Measurements from ENCODE around the gene AHRR.
"Not testable (repeated sequence)": the region's sequence is repeated elsewhere in the genome, so short reads cannot be mapped to it uniquely, and the experiment has no call there.

AHRR gene

GRCh38 chr5:364497-364896 is 43.0 kb downstream of the AHRR start:
- DNase-seq (ENCODE audit: low read depth in 1 of 2, low spot score in 1 of 2): no peak

- DNase-seq (ENCODE audit: low read depth in 1 of 2, low spot score in 1 of 2): no peak
Measured at GRCh38 chr5:366541-367357, 45.2 kb downstream of the AHRR start.

GRCh38 chr5:367358-368130 is 46.0 kb downstream of the AHRR start:
- DNase-seq (ENCODE audit: low read depth in 1 of 2, low spot score in 1 of 2): no peak

- DNase-seq (ENCODE audit: low read depth in 1 of 2, low spot score in 1 of 2): no peak
Measured at GRCh38 chr5:368183-369084, 46.9 kb downstream of the AHRR start.

- DNase-seq (ENCODE audit: low read depth in 1 of 2, low spot score in 1 of 2): no peak
Measured at GRCh38 chr5:369151-369868, 47.8 kb downstream of the AHRR start.

GRCh38 chr5:369869-370236 is 48.3 kb downstream of the AHRR start:
- DNase-seq (ENCODE audit: low read depth in 1 of 2, low spot score in 1 of 2): not testable (repeated sequence)

DNA sequence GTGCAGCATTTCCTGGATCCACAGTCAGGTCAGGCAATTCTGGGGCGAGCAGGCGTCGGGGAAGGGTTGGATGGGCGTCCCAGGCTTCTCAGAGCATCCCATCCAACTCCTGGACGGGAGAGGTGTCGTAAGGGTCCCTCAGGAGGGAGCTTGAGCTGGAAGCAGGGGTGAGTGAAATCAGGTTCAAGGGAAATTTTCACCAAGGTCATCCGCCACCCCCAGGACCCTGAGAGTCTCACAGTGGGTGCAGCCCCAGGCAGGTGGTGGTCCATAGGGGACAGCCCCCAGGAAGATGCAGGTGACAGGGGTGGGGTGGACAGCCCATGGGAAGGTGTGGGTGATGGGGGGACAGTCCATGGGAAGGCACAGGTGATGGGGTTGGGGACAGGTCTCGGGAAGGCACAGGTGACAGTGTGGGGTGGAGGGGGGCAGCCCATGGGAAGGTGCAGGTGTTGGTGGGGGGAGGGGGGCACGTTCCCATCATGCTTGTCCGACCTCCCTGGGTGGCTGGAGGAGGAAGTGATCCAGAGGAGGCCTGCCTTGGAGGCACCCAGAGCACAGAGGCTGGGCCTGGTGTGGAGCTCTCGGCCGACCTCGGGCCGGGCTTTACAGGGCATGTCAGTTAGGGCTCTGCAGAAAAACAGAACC is 48.9 kb downstream of the AHRR start:
- DNase-seq (ENCODE audit: low read depth in 1 of 2, low spot score in 1 of 2): no peak

- no peak for DNase-seq (ENCODE audit: low read depth in 1 of 2, low spot score in 1 of 2)
Measured at GRCh38 chr5:370959-371810, 49.7 kb downstream of the AHRR start.

- DNase-seq (ENCODE audit: low read depth in 1 of 2, low spot score in 1 of 2): no peak
Measured at GRCh38 chr5:371811-372555, 50.5 kb downstream of the AHRR start.

- no peak for DNase-seq (ENCODE audit: low read depth in 1 of 2, low spot score in 1 of 2)
Measured at GRCh38 chr5:372556-372995, 51.1 kb downstream of the AHRR start.

DNA sequence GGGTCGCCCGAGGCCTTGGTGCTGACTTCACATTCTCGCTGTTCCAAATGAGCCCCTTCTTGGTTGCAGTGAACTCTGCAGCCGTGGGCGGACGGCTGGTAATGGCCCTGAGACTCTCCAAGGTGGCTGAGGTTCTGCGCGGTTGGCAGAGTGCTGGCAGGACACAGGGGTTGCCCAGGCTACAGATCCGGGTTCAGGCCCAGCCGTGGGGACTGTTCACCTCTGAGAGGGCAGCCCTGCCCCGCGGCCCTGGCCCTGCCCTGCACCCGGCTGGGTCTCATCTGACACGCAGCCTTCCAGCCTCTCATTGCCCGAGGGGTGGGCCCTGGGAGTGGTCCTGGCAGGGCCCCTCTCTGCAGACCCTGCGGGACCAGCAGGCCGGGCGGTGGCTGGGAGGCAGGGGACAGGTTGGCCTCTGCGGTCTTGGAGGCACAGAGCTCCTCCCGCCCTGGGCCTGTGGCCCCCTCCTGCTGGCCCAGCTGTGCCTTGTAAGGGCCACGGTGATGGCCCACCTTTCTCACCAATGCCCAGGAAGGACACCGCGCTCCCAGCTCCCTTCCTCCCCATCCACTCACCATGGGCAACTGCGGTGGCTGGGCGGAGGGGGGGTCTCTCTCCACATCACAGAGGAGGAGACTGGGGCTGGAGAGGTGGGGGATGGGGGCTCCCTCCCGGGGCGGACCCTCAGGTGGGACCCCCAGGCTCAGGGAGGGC is 51.6 kb downstream of the AHRR start:
- DNase-seq (ENCODE audit: low read depth in 1 of 2, low spot score in 1 of 2): no peak

DNA sequence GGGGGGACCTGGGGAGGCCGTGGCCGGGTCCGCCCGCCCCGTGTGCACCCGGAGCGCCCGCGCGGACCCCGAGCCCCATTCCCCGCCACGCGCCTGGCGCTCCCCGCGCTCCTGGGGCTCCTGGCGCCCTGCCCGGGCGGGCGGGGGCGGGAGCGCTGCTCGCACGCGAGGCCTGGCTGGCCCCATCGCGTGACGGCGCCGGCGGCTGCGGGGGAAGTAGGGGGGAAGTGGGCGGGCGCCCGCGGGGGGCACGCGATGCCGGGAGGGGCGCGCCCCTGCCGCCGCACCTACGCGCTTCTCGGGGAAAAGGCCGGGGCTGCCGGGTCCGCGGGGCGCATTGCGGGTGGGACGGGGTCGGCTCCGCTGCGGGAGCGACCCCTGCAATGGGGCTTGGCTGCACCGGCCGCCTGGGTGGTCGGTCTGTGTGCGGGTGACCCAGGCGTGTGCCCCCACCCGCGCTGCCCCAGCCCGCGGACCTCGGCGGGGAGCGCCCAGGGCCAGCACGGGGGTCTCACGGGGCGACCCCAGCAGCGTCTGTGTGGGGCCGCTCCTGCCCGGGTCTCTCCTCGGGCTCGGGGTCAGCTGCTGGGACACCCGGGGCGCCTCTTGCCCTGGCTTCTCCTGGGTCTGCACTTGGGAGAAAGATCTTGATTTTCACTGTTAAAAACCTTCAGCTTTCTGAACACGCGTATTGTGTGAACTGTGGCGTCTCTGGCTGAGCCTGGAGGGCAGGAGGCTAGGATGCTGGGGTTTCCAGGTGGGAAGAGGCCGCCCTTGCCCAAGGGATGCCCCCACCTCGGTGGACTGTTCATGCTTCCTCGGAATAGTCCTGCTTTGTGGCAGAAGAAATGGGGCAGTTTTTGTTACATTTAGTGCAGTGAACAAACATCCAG is 52.4 kb downstream of the AHRR start:
- DNase-seq (ENCODE audit: low read depth in 1 of 2, low spot score in 1 of 2): peak; percentile 18 to 86

- DNase-seq (ENCODE audit: low read depth in 1 of 2, low spot score in 1 of 2): no peak
Measured at GRCh38 chr5:374631-375335, 53.3 kb downstream of the AHRR start.

- DNase-seq (ENCODE audit: low read depth in 1 of 2, low spot score in 1 of 2): no peak
Measured at GRCh38 chr5:375336-375920, 53.9 kb downstream of the AHRR start.

GRCh38 chr5:375921-376798 is 54.6 kb downstream of the AHRR start:
- DNase-seq (ENCODE audit: low read depth in 1 of 2, low spot score in 1 of 2): no peak
